GM12874 (cell line): Measurements from ENCODE around the gene SELENOO.

Experiments
- TF ChIP-seq, protein P1 (sequence below): IDR thresholded peaks from 2 replicates; pipeline ENCODE4 v1.5.1; 2011; ENCODE audit warnings: low read depth, mild to moderate bottlenecking, control low read depth, low read length, moderate library complexity; ENCODE audit not compliant: insufficient read depth

Gene SELENOO

DNA sequence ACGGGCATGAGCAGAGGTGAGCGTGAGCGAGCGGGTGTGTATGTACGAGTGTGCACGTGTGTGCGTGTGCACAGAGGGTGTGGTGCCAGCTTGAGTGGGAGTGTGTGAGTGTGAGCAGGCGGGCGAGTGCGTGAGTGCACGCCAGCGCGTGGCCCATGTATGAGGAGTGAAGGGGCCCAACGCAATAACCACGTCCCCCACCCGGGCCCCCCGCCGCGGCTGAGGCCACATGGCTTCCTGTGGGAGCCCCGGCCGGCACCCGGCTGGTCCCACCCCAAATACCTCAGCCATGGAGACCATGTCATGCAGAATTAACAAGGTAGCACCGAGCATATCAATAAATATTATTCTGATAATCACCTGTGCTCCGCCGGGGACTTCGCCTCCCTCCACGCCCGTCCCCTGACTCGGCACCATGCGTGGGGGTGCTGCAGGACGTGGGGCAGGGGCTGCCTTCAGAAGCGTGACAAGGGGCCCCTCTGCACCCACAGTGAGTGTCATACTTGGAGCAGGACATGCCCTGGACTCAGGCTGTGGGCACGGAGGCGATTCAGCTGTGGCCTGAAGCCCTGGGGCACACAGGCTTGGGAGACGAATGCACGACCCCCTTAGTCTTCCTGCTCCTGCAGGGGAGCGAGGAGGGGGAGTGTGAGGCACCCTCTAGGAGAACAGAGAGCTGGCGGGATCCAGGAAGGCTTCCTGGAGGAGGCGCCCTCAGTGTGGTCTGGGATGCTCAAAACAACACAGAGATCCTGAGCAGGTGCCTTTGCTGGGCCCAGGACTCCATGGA is 20.7 kb upstream of the SELENOO start:
- TF ChIP-seq, protein P1, sequence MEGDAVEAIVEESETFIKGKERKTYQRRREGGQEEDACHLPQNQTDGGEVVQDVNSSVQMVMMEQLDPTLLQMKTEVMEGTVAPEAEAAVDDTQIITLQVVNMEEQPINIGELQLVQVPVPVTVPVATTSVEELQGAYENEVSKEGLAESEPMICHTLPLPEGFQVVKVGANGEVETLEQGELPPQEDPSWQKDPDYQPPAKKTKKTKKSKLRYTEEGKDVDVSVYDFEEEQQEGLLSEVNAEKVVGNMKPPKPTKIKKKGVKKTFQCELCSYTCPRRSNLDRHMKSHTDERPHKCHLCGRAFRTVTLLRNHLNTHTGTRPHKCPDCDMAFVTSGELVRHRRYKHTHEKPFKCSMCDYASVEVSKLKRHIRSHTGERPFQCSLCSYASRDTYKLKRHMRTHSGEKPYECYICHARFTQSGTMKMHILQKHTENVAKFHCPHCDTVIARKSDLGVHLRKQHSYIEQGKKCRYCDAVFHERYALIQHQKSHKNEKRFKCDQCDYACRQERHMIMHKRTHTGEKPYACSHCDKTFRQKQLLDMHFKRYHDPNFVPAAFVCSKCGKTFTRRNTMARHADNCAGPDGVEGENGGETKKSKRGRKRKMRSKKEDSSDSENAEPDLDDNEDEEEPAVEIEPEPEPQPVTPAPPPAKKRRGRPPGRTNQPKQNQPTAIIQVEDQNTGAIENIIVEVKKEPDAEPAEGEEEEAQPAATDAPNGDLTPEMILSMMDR = no peak

GRCh38 chr22:50180727-50181521 is 19.9 kb upstream of the SELENOO start:
- TF ChIP-seq, protein P1 = no peak

GRCh38 chr22:50182176-50183081 is 18.4 kb upstream of the SELENOO start:
- TF ChIP-seq, protein P1 = no peak

- TF ChIP-seq, protein P1 = no peak
Measured at GRCh38 chr22:50183141-50183971, 17.5 kb upstream of the SELENOO start.

DNA sequence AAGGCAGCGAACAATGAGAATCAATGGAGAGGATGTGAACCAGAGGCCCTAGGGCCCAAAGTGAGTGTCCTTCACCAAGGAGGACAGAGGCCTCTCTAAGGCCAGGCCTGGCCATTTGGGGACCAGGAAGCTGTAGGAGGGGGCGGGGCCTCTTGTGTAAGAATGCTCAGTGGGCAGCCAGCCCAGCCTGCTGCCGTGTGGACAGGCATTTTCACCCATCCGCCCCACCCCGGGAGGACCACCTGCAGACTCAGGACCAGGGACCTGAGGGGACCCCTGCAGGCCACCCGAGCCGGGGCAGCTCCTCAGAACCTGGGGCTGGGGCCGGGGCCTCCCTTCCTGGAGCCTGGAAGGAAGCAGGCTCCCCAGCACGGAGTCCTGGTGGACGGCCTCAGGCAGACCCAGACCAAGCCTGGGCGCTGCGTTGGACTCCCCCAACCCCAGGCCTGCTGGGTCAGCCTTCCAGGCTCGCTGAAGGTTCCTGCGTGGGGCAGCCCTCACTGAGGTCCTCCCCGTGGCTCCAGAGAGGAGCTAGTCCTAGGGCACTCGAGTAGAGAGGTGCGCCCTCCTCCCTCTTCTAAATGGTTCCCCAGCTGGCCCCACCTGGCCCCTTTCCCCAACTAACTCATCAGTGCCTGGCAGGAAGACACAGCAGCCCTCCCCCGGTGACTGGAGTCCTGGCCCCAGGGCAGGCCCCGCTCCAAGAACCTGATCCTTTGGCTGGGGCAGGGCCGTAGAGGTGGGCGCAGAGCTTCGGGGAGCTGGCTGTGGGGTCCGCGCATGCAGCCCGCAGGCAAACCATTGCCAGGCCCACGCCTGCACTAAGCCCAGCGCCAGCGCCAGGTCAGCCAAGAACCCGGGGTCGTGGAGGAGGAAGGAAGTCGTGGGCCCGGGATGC is 16.6 kb upstream of the SELENOO start:
- TF ChIP-seq, protein P1 = 0 out of 2 replicates have a peak, but pooled peaks have one; percentile 4

DNA sequence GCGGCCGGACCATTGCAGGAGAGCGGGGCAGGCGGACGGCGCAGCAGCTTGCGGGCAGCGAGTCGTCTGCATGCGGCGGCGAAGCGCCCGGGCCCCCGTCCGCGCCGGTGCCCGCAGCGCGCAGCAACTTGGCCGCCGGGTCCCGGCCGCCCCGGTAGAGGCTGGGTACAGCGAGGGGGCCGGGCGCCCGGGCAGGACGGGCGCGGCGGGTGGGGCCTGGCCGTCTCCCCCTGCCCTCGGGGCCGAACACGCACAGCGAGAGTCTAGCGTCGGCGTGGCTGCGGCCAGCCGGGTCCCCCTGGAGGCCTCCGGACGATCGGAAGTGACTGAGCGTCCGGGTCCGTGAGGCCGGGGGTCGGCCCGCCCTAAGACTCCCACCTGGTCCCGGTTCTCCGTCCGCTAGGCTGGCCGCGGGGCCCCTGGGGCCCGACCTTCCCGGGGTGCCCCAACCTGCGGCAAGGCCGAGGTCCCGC is 15.9 kb upstream of the SELENOO start:
- TF ChIP-seq, protein P1 = no peak
